K562 (cell line): ENCODE results near the gene TMEM43. TPM values are rescaled to one million over a fixed set of nuclear protein-coding genes. Genes with fewer than 3 reads are reported as not detected.

Experiments used
- CBFB ChIP-seq: sonication (generic); formaldehyde crosslinking; IDR thresholded peaks from 2 replicates; pipeline ENCODE4 v1.4.0; 2020; ENCODE audit warnings: mild to moderate bottlenecking, missing genetic modification reagents
- CEBPG ChIP-seq, 3 experiments: fragments of 200-800 bp in 1 of 3; sonication (Bioruptor generic) in 1 of 3; sonication (generic) in 1 of 3; formaldehyde crosslinking in 1 of 3; IDR thresholded peaks in 2 of 3; conservative IDR thresholded peaks in 1 of 3; 2 replicates each; pipeline versions ENCODE4 v1.6.1 to v1.8.0; 2016 to 2022; ENCODE audit warnings: missing compliant biosample characterization in 2 of 3, missing genetic modification characterization in 2 of 3, mild to moderate bottlenecking in 1 of 3, missing genetic modification reagents in 1 of 3
- CHD1 ChIP-seq: fragments of 200-600 bp; sonication (generic); IDR thresholded peaks from one replicate; pipeline ENCODE4 v1.6.1; 2012; ENCODE audit warnings: mild to moderate bottlenecking, moderate library complexity, low read length, inconsistent platforms
- HDAC2 ChIP-seq: fragments of 450-650 bp; IDR thresholded peaks from 2 replicates; pipeline ENCODE4 v1.6.1; 2016; ENCODE audit warnings: mild to moderate bottlenecking
- IRF1 ChIP-seq: sonication (generic); formaldehyde crosslinking; IDR thresholded peaks from 2 replicates; pipeline ENCODE4 v1.8.0; 2022; ENCODE audit warnings: missing genetic modification reagents, mild to moderate bottlenecking, borderline replicate concordance
- PHF20 ChIP-seq: fragments of 450-650 bp; IDR thresholded peaks from 2 replicates; pipeline ENCODE4 v1.6.1; 2018; ENCODE audit not compliant: partially characterized antibody
- POLR2G ChIP-seq: fragments of 200-400 bp; formaldehyde crosslinking; IDR thresholded peaks from 2 replicates; pipeline ENCODE4 v1.6.1; 2017; ENCODE audit warnings: low read depth, mild to moderate bottlenecking, antibody characterized with exemption, low read length, moderate library complexity
- PRMT5 ChIP-seq: sonication (generic); formaldehyde crosslinking; IDR thresholded peaks from 2 replicates; pipeline ENCODE4 v1.5.0; 2020; ENCODE audit warnings: missing genetic modification reagents
- SPI1 ChIP-seq: IDR thresholded peaks from 2 replicates; pipeline ENCODE4 v1.6.1; 2011; ENCODE audit warnings: low read depth, low read length, control low read depth, borderline replicate concordance
- ZNF133 ChIP-seq: fragments of 250-450 bp; sonication (Bioruptor Pico); IDR thresholded peaks from 2 replicates; pipeline ENCODE4 v1.4.0; 2020; ENCODE audit warnings: mild to moderate bottlenecking
- ZNF3 ChIP-seq: fragments of 250-450 bp; sonication (Bioruptor Pico); IDR thresholded peaks from 2 replicates; pipeline ENCODE4 v1.5.0; 2021; ENCODE audit warnings: mild to moderate bottlenecking, moderate library complexity
- ZNF512 ChIP-seq: IDR thresholded peaks from 2 replicates; pipeline ENCODE4 v1.6.1; 2016; ENCODE audit warnings: missing genetic modification characterization, missing compliant biosample characterization
- ZNF583 ChIP-seq: fragments of 250-450 bp; sonication (Bioruptor Pico); IDR thresholded peaks from 2 replicates; pipeline ENCODE4 v1.4.0; 2020
- ZNF609 ChIP-seq: sonication (generic); formaldehyde crosslinking; IDR thresholded peaks from 2 replicates; pipeline ENCODE4 v1.8.1; 2023; ENCODE audit warnings: missing genetic modification reagents, mild to moderate bottlenecking, borderline replicate concordance
- ZNF778 ChIP-seq: fragments of 450-650 bp; formaldehyde crosslinking; IDR thresholded peaks from 2 replicates; pipeline ENCODE4 v1.4.0; 2020; ENCODE audit warnings: mild to moderate bottlenecking, moderate library complexity
- polyA plus RNA-seq, 8 experiments: library from polyadenylated mRNA; depleted of rRNA in 4 of 8; stranded (reverse) in 5 of 8; unstranded in 3 of 8; fragments of >200 nt; fragmentation: Nextera tagmentation in 2 of 8; fragmentation: Illumina TruSeq in 1 of 8; extraction: Ambion mirVana in 2 of 8; extraction: Trizol in 1 of 8; gene quantifications; 2 replicates each; pipeline versions ENCODE4 v1.2.1 to v1.2.3, GENCODE V29; 2011 to 2014; ENCODE audit warnings: inconsistent platforms in 1 of 8, missing spikeins in 1 of 8
- total RNA-seq, 7 experiments: library from RNA; depleted of rRNA in 6 of 7; stranded (reverse); fragments of >200 nt in 6 of 7; fragmentation: Illumina TruSeq in 2 of 7; extraction: Trizol in 2 of 7; gene quantifications; 2 replicates each; pipeline versions ENCODE4 v1.2.1 to v1.2.3, GENCODE V29; 2011 to 2021; ENCODE audit warnings: low replicate concordance in 1 of 7
- TF ChIP-seq, protein P1 (sequence below): IDR thresholded peaks from 2 replicates; pipeline ENCODE4 v1.6.1; 2011; ENCODE audit warnings: borderline replicate concordance, low read depth, mild to moderate bottlenecking, moderate library complexity, low read length; ENCODE audit not compliant: insufficient read depth, poor library complexity, severe bottlenecking

TMEM43 gene
- total and polyA plus RNA-seq, 9 of the 15 experiments (the other 6 are each of a cell fraction or from before 2014, with no cell fraction given) = 16.7 to 46.1 (median 35.7) TPM

- peak; percentile 43; the same call in 1 of the 2 replicates for TF ChIP-seq IRF1
- peak; percentile 92 for TF ChIP-seq HDAC2
- TF ChIP-seq PHF20 = peak; percentile 60
- TF ChIP-seq ZNF512 (tag) = peak; percentile 63; the same call in 1 of the 2 replicates
- 0 out of 2 replicates have a peak, but pooled peaks have one; percentile 85 for TF ChIP-seq ZNF609 (CRISPR knock-in tag)
- TF ChIP-seq ZNF3 (CRISPR knock-in tag) = peak; percentile 75; the same call in 1 of the 2 replicates
- no peak for TF ChIP-seq ZNF778 (CRISPR knock-in tag)
- TF ChIP-seq SPI1 = peak; percentile 25; the same call in 1 of the 2 replicates
- peak; percentile 82 for TF ChIP-seq PRMT5 (CRISPR knock-in tag)
- TF ChIP-seq POLR2G = no peak
- TF ChIP-seq ZNF583 (CRISPR knock-in tag) = peak; percentile 47; the same call in 1 of the 2 replicates
- TF ChIP-seq, protein P1, sequence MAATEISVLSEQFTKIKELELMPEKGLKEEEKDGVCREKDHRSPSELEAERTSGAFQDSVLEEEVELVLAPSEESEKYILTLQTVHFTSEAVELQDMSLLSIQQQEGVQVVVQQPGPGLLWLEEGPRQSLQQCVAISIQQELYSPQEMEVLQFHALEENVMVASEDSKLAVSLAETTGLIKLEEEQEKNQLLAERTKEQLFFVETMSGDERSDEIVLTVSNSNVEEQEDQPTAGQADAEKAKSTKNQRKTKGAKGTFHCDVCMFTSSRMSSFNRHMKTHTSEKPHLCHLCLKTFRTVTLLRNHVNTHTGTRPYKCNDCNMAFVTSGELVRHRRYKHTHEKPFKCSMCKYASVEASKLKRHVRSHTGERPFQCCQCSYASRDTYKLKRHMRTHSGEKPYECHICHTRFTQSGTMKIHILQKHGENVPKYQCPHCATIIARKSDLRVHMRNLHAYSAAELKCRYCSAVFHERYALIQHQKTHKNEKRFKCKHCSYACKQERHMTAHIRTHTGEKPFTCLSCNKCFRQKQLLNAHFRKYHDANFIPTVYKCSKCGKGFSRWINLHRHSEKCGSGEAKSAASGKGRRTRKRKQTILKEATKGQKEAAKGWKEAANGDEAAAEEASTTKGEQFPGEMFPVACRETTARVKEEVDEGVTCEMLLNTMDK = peak; percentile 8
- TF ChIP-seq CBFB = peak; percentile 75; the same call in 1 of the 2 replicates
- TF ChIP-seq CHD1 = peak; percentile 58
- 0 out of 2 replicates have a peak, but pooled peaks have one; percentile 5 for TF ChIP-seq CEBPG (CRISPR knock-in tag; IDR thresholded peaks at IDR 0.05)
- TF ChIP-seq CEBPG (tag; conservative IDR thresholded peaks at IDR 0.05 in 1 of 2, IDR thresholded peaks at IDR 0.05 in 1 of 2) = no peak
- TF ChIP-seq ZNF133 (CRISPR knock-in tag) = peak; percentile 61; the same call in 1 of the 2 replicates
Observed at GRCh38 chr3:14125193-14126016, 553 bp downstream of the TMEM43 start (continued).
